Measurements from ENCODE around the gene LINC00305.

The LINC00305 gene

GRCh38 chr18:64073971-64074370 is 74.9 kb downstream of the LINC00305 start:
- Histone ChIP-seq H3K36me3 (ENCODE audit: control insufficient read depth, insufficient read depth, low read length) (no peaks in the 10 kb centered on the region), H3K9me3 (ENCODE audit: control insufficient read depth, low read length) (no peaks in the 10 kb centered on the region), H3K4me3 (ENCODE audit: low read length) (no peak overlapping the region), H3K4me1 (ENCODE audit: control insufficient read depth, insufficient read depth, low read length) (no peaks in the 10 kb centered on the region), H3K9ac (ENCODE audit: low read length) (no peak overlapping the region), H3K27me3 (ENCODE audit: control insufficient read depth, insufficient read depth, low read length) (no peaks in the 10 kb centered on the region)

- Histone ChIP-seq H3K27me3 (ENCODE audit: control insufficient read depth, insufficient read depth, low read length) (no peaks in the 10 kb centered on the region), H3K4me1 (ENCODE audit: control insufficient read depth, insufficient read depth, low read length) (no peaks in the 10 kb centered on the region), H3K9ac (ENCODE audit: low read length) (no peak overlapping the region), H3K4me3 (ENCODE audit: low read length) (no peak overlapping the region), H3K9me3 (ENCODE audit: control insufficient read depth, low read length) (no peaks in the 10 kb centered on the region), H3K36me3 (ENCODE audit: control insufficient read depth, insufficient read depth, low read length) (no peaks in the 10 kb centered on the region)
These were observed 93.9 kb downstream of the LINC00305 start for GRCh38 chr18:64055019-64055418.

GRCh38 chr18:64053246-64053645 is 95.6 kb downstream of the LINC00305 start:
- Histone ChIP-seq H3K9ac (ENCODE audit: low read length) (no peak overlapping the region), H3K4me1 (ENCODE audit: control insufficient read depth, insufficient read depth, low read length) (no peaks in the 10 kb centered on the region), H3K9me3 (ENCODE audit: control insufficient read depth, low read length) (no peaks in the 10 kb centered on the region), H3K27me3 (ENCODE audit: control insufficient read depth, insufficient read depth, low read length) (no peaks in the 10 kb centered on the region), H3K36me3 (ENCODE audit: control insufficient read depth, insufficient read depth, low read length) (no peaks in the 10 kb centered on the region), H3K4me3 (ENCODE audit: low read length) (no peak overlapping the region)

DNA sequence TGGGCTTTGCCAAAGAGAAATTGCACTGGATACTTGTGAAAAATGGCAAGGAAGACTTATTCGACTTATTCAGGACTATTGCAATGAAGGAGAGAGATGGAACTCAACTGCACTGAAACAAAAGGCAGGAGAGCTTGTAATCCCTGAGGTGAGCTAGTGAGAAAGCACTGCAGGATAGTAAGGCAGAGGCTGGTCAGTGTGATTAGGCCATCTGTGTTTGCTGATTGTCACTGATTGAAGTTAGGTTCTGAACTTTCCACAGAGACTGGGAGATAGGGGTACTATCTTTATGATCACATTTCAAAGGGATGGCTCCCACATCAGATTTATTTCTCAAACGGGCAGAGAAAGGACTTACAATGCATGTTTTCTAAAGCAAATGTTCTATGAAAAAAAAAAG is 96.1 kb downstream of the LINC00305 start:
- Histone ChIP-seq H3K4me1 (ENCODE audit: control insufficient read depth, insufficient read depth, low read length) (no peaks in the 10 kb centered on the region), H3K4me3 (ENCODE audit: low read length) (no peak overlapping the region), H3K9me3 (ENCODE audit: control insufficient read depth, low read length) (no peaks in the 10 kb centered on the region)

DNA sequence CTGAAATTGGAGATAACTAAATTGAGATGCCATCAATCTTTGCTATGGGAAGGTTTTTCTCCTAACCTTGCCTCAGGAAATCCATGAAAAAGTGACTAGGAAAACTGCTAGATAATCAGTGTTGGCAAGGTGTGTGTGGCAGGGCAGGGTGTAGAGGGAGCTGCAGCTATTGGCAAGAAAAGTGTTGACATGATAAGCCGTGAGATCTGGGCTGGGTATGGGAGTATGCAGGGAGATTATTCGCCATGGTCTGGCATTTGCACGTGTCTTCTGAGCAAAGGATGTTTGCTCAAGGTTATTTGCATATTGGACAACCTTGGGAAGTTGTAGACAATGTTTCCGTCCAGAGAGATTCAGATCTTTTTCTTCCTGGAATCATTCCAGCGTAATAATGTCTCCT is 104.3 kb downstream of the LINC00305 start:
- Histone ChIP-seq H3K4me1 (ENCODE audit: control insufficient read depth, insufficient read depth, low read length) (no peaks in the 10 kb centered on the region), H3K27me3 (ENCODE audit: control insufficient read depth, insufficient read depth, low read length) (no peaks in the 10 kb centered on the region), H3K9ac (ENCODE audit: low read length) (no peak overlapping the region)

More for the DNA sequence above, 96.1 kb downstream of the LINC00305 start:
- no peak overlapping the region for H3K9ac ChIP-seq (ENCODE audit: low read length)
- H3K36me3 ChIP-seq (ENCODE audit: control insufficient read depth, insufficient read depth, low read length) = no peaks in the 10 kb centered on the region
- no peaks in the 10 kb centered on the region for H3K27me3 ChIP-seq (ENCODE audit: control insufficient read depth, insufficient read depth, low read length)

DNA sequence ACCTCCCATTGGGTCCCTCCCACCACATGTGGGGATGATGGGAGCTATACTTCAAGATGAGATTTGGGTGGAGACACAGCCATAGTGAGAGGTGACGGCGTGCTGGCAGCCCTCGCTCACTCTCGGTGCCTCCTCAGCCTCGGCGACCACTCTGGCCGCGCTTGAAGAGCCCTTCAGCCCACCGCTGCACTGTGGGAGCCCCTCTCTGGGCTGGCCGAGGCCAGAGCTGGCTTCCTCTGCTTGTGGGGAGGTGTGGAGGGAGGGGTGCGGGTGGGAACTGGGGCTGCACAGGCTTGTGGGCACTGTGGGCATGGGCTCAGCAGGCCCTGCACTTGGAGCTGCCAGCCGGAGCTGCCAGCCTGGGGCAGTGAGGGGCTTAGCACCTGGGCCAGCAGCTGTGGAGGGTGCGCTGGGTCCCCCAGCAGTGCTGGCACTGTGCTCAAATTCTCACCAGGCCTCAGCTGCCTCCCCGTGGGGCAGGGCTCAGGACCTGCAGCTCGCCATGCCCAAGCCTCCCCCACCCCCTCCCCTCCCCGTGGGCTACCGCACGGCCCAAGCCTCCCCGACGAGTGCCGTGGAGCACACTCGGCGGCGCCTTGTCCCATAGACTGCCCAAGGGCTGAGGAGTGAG is 106.0 kb downstream of the LINC00305 start:
- no peaks in the 10 kb centered on the region for H3K27me3 ChIP-seq (ENCODE audit: control insufficient read depth, insufficient read depth, low read length)
- no peaks in the 10 kb centered on the region for H3K4me1 ChIP-seq (ENCODE audit: control insufficient read depth, insufficient read depth, low read length)
- H3K9ac ChIP-seq (ENCODE audit: low read length) = no peak overlapping the region
- H3K9me3 ChIP-seq (ENCODE audit: control insufficient read depth, low read length) = no peaks in the 10 kb centered on the region
- H3K36me3 ChIP-seq (ENCODE audit: control insufficient read depth, insufficient read depth, low read length) = no peaks in the 10 kb centered on the region
- no peak overlapping the region for H3K4me3 ChIP-seq (ENCODE audit: low read length)

More for the DNA sequence above, 104.3 kb downstream of the LINC00305 start:
- Histone ChIP-seq H3K9me3 (ENCODE audit: control insufficient read depth, low read length) (no peaks in the 10 kb centered on the region), H3K4me3 (ENCODE audit: low read length) (no peak overlapping the region), H3K36me3 (ENCODE audit: control insufficient read depth, insufficient read depth, low read length) (no peaks in the 10 kb centered on the region)

- Histone ChIP-seq H3K9me3 (ENCODE audit: control insufficient read depth, low read length) (no peaks in the 10 kb centered on the region), H3K27me3 (ENCODE audit: control insufficient read depth, insufficient read depth, low read length) (no peaks in the 10 kb centered on the region), H3K4me1 (ENCODE audit: control insufficient read depth, insufficient read depth, low read length) (no peaks in the 10 kb centered on the region), H3K4me3 (ENCODE audit: low read length) (no peak overlapping the region), H3K9ac (ENCODE audit: low read length) (no peak overlapping the region), H3K36me3 (ENCODE audit: control insufficient read depth, insufficient read depth, low read length) (no peaks in the 10 kb centered on the region)
These were observed 111.0 kb downstream of the LINC00305 start for GRCh38 chr18:64037812-64038414.

GRCh38 chr18:64032312-64032711 is 116.6 kb downstream of the LINC00305 start:
- no peak overlapping the region for H3K4me3 ChIP-seq (ENCODE audit: low read length)
- H3K9ac ChIP-seq (ENCODE audit: low read length) = no peak overlapping the region
- no peaks in the 10 kb centered on the region for H3K9me3 ChIP-seq (ENCODE audit: control insufficient read depth, low read length)
- H3K36me3 ChIP-seq (ENCODE audit: control insufficient read depth, insufficient read depth, low read length) = no peaks in the 10 kb centered on the region
- H3K4me1 ChIP-seq (ENCODE audit: control insufficient read depth, insufficient read depth, low read length) = no peaks in the 10 kb centered on the region
- no peaks in the 10 kb centered on the region for H3K27me3 ChIP-seq (ENCODE audit: control insufficient read depth, insufficient read depth, low read length)

GRCh38 chr18:64031411-64031810 is 117.5 kb downstream of the LINC00305 start:
- Histone ChIP-seq H3K27me3 (ENCODE audit: control insufficient read depth, insufficient read depth, low read length) (no peaks in the 10 kb centered on the region), H3K4me1 (ENCODE audit: control insufficient read depth, insufficient read depth, low read length) (no peaks in the 10 kb centered on the region), H3K9me3 (ENCODE audit: control insufficient read depth, low read length) (no peaks in the 10 kb centered on the region), H3K36me3 (ENCODE audit: control insufficient read depth, insufficient read depth, low read length) (no peaks in the 10 kb centered on the region), H3K4me3 (ENCODE audit: low read length) (no peak overlapping the region), H3K9ac (ENCODE audit: low read length) (no peak overlapping the region)

Data from mucosa of stomach (tissue), 1 donor.